ENCODE measurements around the gene UGT3A1.

The UGT3A1 gene

DNA sequence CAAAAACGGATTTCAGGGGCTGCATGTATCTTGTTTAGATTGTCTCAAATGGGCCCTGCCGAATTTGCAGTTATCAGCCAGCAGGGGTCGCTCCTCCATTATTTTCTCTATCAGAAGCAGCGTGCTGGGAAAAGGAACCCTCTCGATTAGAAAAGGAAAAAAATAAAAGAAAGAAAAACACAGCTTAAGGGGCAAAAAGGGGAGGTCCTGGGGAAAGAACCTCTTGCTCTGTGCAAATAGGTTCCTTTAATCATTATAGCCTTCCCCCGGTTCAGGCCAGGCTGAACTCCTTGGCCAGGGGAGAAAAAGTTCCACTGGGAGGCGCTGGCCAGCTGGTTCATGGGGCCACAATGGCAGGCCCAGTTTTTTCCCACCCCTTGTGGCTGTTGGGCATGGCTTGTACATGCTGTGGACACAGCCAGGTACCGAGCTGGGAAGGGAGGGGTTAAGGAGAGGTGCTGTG lies 27.8 kb downstream of the UGT3A1 start:
- DNase-seq (ENCODE audit: insufficient read length, low spot score) (no peak), FAIRE-seq (no peak)
- no peak for TF ChIP-seq POLR2A (IDR thresholded peaks at IDR 0.05; ENCODE audit: low read depth, low read length)

DNA sequence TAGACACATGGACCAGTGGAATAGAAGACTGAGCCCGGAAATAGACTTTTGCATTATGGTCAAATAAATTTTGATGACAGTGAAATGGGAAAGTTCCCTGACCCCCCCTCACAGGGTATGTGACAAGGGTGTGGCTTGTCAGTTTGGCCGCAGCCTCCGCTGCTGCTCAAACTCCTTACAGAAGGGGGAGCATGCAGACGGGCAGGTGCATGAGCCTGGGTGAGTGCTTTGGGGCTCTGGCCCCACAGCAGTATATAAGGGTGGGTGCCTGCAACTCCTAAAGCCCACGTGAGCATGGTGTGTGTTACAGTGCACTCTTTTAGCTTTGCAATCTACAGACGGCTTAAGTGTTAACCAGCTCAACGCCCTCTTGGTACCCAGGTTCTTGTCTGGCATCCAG lies 30.9 kb downstream of the UGT3A1 start:
- no peak for TF ChIP-seq POLR2A (IDR thresholded peaks at IDR 0.05; ENCODE audit: low read depth, low read length)
- FAIRE-seq (no peak), DNase-seq (ENCODE audit: insufficient read length, low spot score) (no peak)

DNA sequence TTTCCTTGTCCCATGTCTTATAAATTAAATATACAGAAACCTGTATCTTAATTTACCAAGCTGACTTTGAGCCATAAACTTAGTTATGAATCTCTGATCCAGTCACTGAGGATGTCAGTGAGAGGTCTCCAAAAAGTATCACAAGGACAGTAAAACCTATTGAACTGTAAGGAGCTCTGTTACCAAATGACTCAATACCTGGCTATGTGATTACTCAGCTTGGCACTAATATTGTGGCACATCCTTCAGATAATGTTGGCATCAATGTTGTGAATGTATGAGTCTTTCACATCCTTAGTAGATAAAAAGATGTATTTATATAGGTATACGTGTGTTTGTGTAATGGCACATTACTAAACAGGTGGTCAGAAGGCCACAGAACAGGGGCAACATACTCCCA lies 34.8 kb downstream of the UGT3A1 start:
- TF ChIP-seq POLR2A (IDR thresholded peaks at IDR 0.05; ENCODE audit: low read depth, low read length), result no peak
- DNase-seq (ENCODE audit: insufficient read length, low spot score) (no peak), FAIRE-seq (no peak)

DNA sequence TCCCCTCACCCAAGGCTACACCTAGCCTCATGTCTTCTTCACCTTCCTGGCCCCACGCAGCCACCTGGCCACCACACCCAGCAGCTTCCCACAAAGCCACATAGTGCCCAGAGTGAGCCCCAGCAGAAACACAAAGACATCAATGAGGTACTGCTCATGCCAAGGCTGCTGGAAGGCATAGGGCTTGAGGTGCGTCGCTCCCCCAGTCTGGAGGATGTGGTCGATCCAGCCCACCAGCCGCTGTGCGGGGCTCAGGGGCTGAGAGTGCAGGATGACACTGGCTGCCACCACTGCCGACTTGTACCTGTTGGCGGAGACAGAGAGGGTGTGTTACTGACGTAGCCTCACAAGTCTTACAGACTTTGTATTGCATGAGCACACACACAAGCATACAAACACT lies 37.0 kb downstream of the UGT3A1 start:
- no peak for TF ChIP-seq POLR2A (IDR thresholded peaks at IDR 0.05; ENCODE audit: low read depth, low read length)
- DNase-seq (ENCODE audit: insufficient read length, low spot score), result no peak

DNA sequence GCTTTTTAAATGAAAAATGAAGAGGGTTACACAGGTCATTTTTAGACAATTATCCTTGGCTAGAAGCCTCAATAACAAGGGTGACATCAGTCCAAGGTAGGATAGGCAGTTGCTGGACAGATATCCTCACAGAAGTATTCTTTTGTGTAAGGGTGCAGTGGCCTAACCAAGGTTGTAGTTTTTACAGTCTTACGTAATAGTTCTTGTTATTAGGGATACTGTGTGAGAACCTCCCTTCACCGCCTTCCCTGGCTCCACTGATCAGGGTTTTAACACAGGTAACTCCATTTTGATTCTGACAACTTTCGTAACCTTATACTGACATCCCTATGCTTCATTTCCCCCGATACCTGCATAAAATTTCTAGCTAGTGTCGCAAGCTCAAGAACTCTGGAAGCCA lies 44.1 kb downstream of the UGT3A1 start:
- FAIRE-seq (no peak), DNase-seq (ENCODE audit: insufficient read length, low spot score) (no peak)
- no peak for TF ChIP-seq POLR2A (IDR thresholded peaks at IDR 0.05; ENCODE audit: low read depth, low read length)

More for the DNA sequence above, 37.0 kb downstream of the UGT3A1 start:
- no peak for FAIRE-seq

DNA sequence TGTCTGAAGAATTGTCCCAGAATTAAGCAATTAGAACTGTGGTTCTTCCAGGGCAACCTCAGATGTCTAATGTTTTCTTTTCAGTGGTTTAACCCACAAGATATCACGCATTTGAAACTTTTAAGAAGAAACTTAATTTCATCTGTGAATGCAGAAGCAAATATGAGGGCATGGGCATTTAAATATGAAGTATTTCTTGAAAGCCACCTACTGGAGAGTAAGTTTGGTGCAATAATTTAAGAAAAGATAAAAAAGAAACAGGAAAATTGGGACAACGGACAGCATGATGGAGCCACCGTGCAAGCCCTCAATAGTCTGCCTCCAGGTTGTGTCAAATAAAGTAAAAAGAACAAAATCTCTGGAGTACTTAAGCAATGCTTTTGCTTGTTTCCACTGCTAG lies 51.6 kb downstream of the UGT3A1 start:
- no peak for FAIRE-seq
- no peak for TF ChIP-seq POLR2A (IDR thresholded peaks at IDR 0.05; ENCODE audit: low read depth, low read length)

DNA sequence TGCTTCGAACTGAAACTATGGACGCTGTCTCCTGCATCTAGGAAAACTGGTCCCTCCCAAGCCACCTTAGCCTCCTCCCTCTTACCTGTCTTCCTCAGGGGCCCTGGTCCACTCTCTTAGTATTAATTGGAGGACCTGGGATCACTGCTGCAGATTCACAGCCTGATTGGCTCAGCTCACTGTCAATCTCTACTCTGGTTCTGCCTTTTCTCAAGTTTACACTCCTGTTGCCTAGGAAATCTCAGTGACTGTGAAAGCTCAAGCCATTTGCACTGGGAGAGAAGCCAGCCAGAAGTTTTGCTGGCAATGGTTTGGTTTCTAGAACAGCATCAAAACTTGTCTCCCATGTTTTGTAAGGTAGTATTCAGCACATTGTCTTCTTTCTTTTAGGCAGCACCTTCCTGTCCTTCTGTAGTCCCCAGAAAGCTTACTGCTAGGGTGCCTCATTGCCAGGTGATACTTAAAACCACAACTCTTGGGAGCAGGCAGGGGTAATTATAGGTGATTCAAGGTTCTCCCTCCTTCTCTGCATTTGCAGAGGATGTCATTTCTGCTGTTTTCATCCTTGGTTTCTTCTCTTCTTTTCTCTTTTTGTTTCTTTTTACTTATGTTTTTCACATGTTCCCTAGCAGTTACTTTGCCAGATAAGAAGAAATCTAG lies 52.5 kb downstream of the UGT3A1 start, which contains the start of gene CAPSL:
Gene CAPSL (minus strand): TSS at position 55 of the 660 bp plus-strand sequence. CDS start 17,502 bp downstream, outside the sequence.
- no peak for TF ChIP-seq POLR2A (IDR thresholded peaks at IDR 0.05; ENCODE audit: low read depth, low read length)

More for the DNA sequence above, 51.6 kb downstream of the UGT3A1 start:
- no peak for DNase-seq (ENCODE audit: insufficient read length, low spot score)

DNA sequence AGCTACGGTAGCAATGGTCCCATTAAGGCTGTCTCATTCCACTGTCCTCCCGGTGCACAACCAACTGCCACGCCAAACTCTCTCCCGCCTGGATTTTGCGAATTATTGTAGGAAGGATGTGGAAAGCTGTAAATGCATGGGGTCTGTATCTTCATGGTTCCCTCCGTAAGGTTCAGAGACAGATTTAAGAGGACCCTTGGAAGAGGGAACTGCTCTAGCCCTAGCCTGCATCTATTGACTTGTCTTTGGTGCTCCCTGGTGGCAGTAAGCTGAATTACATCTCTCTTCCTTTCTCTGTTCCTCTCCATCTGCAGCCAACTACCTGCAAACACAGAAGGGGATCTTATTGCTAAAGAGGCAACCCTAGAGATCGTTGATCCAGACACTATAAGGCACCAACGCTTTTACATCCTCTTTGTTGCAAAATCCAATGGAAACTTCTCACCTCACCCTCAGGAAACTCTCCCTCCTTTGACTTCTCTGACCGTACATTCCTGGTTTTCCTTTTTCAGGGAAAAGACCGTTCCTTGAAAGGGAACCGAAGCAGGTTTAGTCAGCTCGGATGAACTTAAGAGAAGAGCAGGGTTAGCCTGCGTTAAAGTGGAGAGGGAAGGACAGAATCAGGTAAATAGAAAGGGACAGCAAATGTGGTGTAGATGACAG lies 64.7 kb downstream of the UGT3A1 start:
- FAIRE-seq (peak; percentile 55), DNase-seq (ENCODE audit: insufficient read length, low spot score) (peak; percentile 30)
- TF ChIP-seq POLR2A (IDR thresholded peaks at IDR 0.05; ENCODE audit: low read depth, low read length), result no peak

More for the DNA sequence above, 52.5 kb downstream of the UGT3A1 start, which contains the start of gene CAPSL:
- FAIRE-seq (no peak), DNase-seq (ENCODE audit: insufficient read length, low spot score) (no peak)

DNA sequence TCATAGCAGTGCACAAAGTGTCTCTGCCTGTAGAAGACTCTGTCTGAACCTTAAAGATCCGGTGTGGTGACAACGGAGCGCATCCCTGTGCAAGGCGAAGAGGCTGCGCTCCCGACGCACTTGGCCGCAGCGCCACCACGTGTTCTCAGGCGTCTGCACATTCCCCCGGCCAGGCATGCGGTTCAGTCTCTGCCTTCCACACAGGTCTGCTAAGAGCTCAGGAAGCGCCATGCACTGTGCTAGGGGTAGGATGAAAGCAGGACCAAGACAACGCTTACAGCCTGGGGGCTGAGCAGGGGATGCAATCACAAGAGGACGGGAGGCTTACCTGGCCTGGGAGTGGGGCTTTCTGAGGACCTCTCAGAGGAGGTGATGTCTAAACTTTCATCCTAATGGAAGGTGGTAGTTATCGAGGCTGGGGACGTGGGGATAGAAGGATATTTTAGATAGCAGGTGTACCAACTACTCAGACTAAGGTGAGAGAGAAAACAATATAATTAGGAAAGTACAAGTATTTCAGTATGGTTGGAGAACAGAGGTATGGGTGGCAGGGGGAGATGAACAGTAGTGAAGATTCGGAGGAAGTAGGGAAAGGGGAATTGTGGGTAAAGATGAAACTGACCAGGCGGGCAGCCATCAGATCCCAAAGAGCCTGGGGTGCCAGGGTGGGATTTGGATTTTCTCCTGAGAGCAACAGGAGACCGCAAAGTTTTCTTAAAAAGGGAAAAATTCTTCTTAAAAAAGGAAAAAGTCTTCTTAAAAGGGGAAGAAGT lies 66.1 kb downstream of the UGT3A1 start:
- peak; percentile 65 for DNase-seq (ENCODE audit: insufficient read length, low spot score)
- no peak for TF ChIP-seq POLR2A (IDR thresholded peaks at IDR 0.05; ENCODE audit: low read depth, low read length)
- FAIRE-seq, result no peak

DNA sequence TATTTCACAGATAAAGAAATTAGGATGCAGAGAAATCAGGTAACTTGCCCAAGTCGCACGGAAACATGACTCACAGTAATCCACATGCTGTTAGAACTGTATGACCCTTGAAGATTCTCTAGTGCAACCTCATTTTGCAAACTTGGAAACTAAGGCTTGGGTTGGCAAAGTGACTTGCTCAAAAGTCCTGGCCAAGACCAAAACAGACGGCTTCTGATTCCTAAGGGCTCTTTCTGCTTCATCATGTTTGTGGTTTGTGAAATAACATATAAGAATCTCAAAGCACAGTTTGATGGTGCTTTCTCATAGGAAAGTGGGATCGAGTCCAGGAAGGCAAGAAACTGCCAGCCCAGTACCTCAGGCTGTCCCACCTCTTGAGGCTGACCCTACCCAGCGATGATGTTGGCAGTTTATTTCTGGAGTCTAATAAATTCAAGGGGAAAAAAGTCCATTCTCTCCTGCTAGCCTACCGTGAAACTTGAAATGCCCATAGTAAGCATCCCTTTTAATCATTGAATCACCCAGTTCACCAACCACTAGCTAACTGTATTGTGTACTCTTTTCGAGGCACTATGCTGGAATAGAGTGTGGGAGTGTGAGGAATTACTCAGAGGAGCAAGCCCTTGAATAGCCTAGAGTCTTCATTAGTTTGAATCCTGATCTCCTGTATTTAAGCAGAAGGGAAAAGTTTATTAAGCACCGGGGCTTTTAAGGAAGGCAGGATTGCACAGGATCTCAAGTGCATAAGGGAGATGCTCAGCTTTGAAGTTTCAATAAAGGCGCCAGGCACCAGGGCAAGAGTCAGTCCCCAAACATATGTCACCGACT lies 66.9 kb downstream of the UGT3A1 start:
- DNase-seq (ENCODE audit: insufficient read length, low spot score), result peak; percentile 21
- FAIRE-seq, result peak; percentile 41
- TF ChIP-seq POLR2A (IDR thresholded peaks at IDR 0.05; ENCODE audit: low read depth, low read length), result no peak

DNA sequence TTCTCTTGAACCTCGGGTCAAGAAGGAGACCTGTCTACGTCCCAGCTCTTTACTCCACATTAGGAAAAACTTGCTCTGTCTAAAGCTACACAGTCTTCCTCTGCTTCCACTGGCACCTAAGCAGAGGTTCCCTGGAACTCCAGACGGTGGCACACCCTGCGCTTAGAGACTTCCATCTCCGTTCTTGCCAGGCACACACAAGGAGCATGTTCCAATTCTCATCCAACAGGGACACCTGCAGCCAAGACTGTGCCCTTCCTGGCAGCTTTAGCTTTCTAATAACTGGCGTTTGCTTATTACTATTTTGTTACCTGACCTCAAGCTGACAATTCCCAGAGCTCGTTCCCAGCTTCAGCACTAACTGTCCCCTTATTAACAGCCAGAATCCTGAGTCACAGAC lies 68.7 kb downstream of the UGT3A1 start:
- FAIRE-seq (no peak), DNase-seq (ENCODE audit: insufficient read length, low spot score) (no peak)
- no peak for TF ChIP-seq POLR2A (IDR thresholded peaks at IDR 0.05; ENCODE audit: low read depth, low read length)

DNA sequence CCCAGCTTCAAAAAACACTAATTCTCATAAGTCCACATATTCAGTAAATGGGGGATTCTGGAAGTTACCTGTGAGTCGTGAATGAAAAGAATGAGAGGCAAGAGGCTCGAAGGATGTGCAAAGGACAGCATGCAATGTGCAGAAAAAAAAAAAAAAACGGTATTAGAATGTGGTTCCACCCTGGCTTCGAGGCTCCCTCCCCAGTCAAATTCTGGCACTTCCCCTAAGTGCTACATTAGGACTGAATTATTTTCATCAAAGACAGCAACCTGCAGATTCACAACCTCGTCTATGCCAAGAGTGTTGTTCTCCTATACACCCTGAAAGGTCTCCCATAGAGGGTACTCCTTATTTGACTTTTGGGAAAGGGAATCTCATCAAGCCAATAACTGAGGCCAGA lies 69.3 kb downstream of the UGT3A1 start:
- TF ChIP-seq POLR2A (IDR thresholded peaks at IDR 0.05; ENCODE audit: low read depth, low read length), result no peak
- no peak for DNase-seq (ENCODE audit: insufficient read length, low spot score)
- FAIRE-seq, result no peak

DNA sequence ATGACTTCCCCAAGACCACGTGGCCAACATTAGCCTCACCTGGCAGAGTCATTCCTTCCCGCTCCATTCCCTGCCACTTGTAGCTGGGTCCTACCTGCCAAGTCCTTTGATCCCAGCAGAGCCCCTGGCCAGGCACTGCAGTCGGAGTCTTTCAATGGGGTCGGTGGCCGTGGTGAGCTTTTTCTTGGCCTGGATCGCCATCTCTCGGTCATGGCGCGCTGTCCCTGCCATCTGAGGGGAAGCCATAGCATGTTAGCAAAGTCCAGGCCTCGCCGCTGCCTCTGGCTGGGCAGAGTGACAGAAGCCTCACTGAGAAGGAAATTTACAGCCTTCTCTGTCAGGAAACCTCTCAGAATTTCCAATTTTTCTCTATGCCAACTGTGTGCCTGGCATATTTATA lies 70.3 kb downstream of the UGT3A1 start:
- FAIRE-seq (no peak), DNase-seq (ENCODE audit: insufficient read length, low spot score) (no peak)

More for the DNA sequence above, 70.3 kb downstream of the UGT3A1 start:
- TF ChIP-seq POLR2A (IDR thresholded peaks at IDR 0.05; ENCODE audit: low read depth, low read length), result no peak

Measured in H54 (cell line).